Endothelial cell of umbilical vein (primary cell): ENCODE measurements around the gene SLC12A7. TPM values are rescaled to one million over a fixed set of nuclear protein-coding genes. Genes with fewer than 3 reads are reported as not detected.

ENCODE experiments used
- BruUV-seq: library from RNA; stranded (reverse); fragments of 400-500 nt; replicated peaks from 2 replicates; lab custom pipeline; 2021; lab: Mats Ljungman, UMichigan
- CTCF ChIA-PET: fragments of 300-600, 350-600 bp; sonication (Branson Sonifier 250); formaldehyde crosslinking; loops from one replicate; lab custom pipeline; 2021; ENCODE audit warnings: antibody characterized with exemption, inconsistent platforms; lab: Charles Lee
- POLR2A ChIA-PET: fragments of 300-600, 350-600 bp; sonication (Branson Sonifier 250); formaldehyde crosslinking; loops from one replicate; lab custom pipeline; 2021; ENCODE audit warnings: antibody characterized with exemption, inconsistent platforms; lab: Charles Lee
- DNase-seq: peaks from one replicate; pipeline ENCODE4 v3.0.0-alpha.2; 2011; ENCODE audit warnings: low read depth, low spot score
- FAIRE-seq: peaks from 2 replicates; lab custom pipeline; 2011; peaks lifted over from hg19 to GRCh38; lab: Jason Lieb, UNC
- H2AFZ ChIP-seq: 2 replicates; pipeline ENCODE4 v1.6.0; 2012; ENCODE audit warnings: low read depth, low read length, control low read depth, inconsistent platforms
- H3K27ac ChIP-seq: 2 replicates; pipeline ENCODE4 v1.5.1; 2011; ENCODE audit warnings: low read depth, mild to moderate bottlenecking, control low read depth, low read length, moderate library complexity; ENCODE audit not compliant: insufficient read depth
- H3K27me3 ChIP-seq, 2 experiments: 2 replicates each; pipeline versions ENCODE4 v1.6.0 to v1.6.1; 2011; ENCODE audit warnings: low read length in 2 of 2, mixed read lengths in 1 of 2; ENCODE audit not compliant: control insufficient read depth in 2 of 2, insufficient read depth in 2 of 2
- H3K36me3 ChIP-seq, 2 experiments: 2 replicates in 1 of 2; 3 replicates in 1 of 2; pipeline ENCODE4 v1.5.1; 2011; ENCODE audit warnings: low read length in 2 of 2, mild to moderate bottlenecking in 1 of 2, moderate library complexity in 1 of 2; ENCODE audit not compliant: control insufficient read depth in 2 of 2, insufficient read depth in 2 of 2; ENCODE audit errors: extremely low read depth in 1 of 2
- H3K4me1 ChIP-seq: 3 replicates; pipeline ENCODE4 v1.5.1; 2011; ENCODE audit warnings: mild to moderate bottlenecking, low read length; ENCODE audit not compliant: control insufficient read depth, insufficient read depth; ENCODE audit errors: extremely low read depth
- H3K4me2 ChIP-seq: 2 replicates; pipeline ENCODE4 v1.6.1; 2011; ENCODE audit warnings: low read length, control low read depth, mixed read lengths; ENCODE audit not compliant: insufficient read depth
- H3K4me3 ChIP-seq, 3 experiments: fragments of 200-600 bp in 1 of 3; sonication (generic), shearing (Covaris generic) in 1 of 3; replicated peaks in 1 of 3; 2 replicates each; pipeline ENCODE4 v1.5.1; 2011 to 2016; ENCODE audit warnings: control low read depth in 3 of 3, low read length in 3 of 3, mild to moderate bottlenecking in 2 of 3, inconsistent platforms in 1 of 3, low read depth in 1 of 3, moderate library complexity in 1 of 3; ENCODE audit not compliant: insufficient read depth in 1 of 3
- H3K79me2 ChIP-seq: 2 replicates; pipeline ENCODE4 v1.6.0; 2012; ENCODE audit warnings: low read length, inconsistent platforms; ENCODE audit not compliant: control insufficient read depth, insufficient read depth
- H3K9ac ChIP-seq: replicated peaks from 2 replicates; pipeline ENCODE3; 2011; ENCODE audit warnings: low read length, control low read depth; ENCODE audit not compliant: insufficient read depth; ENCODE audit errors: extremely low read depth
- H3K9me1 ChIP-seq: replicated peaks from 3 replicates; pipeline ENCODE4 v1.6.0; 2011; ENCODE audit warnings: mild to moderate bottlenecking, low read length; ENCODE audit not compliant: control insufficient read depth, insufficient read depth; ENCODE audit errors: extremely low read depth
- H3K9me3 ChIP-seq: replicated peaks from 2 replicates; pipeline ENCODE4 v1.5.1; 2012; ENCODE audit warnings: low read length, inconsistent platforms; ENCODE audit not compliant: control insufficient read depth, insufficient read depth
- H4K20me1 ChIP-seq: replicated peaks from 2 replicates; pipeline ENCODE3; 2011; ENCODE audit warnings: mild to moderate bottlenecking, low read length; ENCODE audit not compliant: control insufficient read depth, insufficient read depth; ENCODE audit errors: extremely low read depth
- CTCF ChIP-seq, 2 donors: IDR thresholded peaks; 1 replicate in 1 of 2; 2 replicates in 1 of 2; pipeline ENCODE4 v1.5.1; 2011; ENCODE audit warnings: low read length in 2 of 2, mild to moderate bottlenecking in 2 of 2, moderate library complexity in 2 of 2, control low read depth in 1 of 2, inconsistent platforms in 1 of 2, low read depth in 1 of 2; ENCODE audit not compliant: insufficient read depth in 1 of 2; ENCODE audit errors: extremely low read depth in 1 of 2
- EZH2 ChIP-seq: IDR thresholded peaks from 2 replicates; pipeline ENCODE4 v1.6.1; 2012; ENCODE audit warnings: borderline replicate concordance, low read depth, mild to moderate bottlenecking, moderate library complexity, low read length, inconsistent platforms; ENCODE audit not compliant: severe bottlenecking
- FOS ChIP-seq: IDR thresholded peaks from 2 replicates; pipeline ENCODE4 v1.6.1; 2011; ENCODE audit warnings: mild to moderate bottlenecking, low read length, moderate library complexity, borderline replicate concordance; ENCODE audit not compliant: insufficient read depth
- GATA2 ChIP-seq: IDR thresholded peaks from 2 replicates; pipeline ENCODE4 v1.7.0; 2011; ENCODE audit warnings: low read depth, mild to moderate bottlenecking, moderate library complexity, mixed read lengths, low read length; ENCODE audit not compliant: insufficient read length, insufficient read depth
- JUN ChIP-seq: IDR thresholded peaks from 2 replicates; pipeline ENCODE4 v1.6.1; 2011; ENCODE audit warnings: borderline replicate concordance, low read depth; ENCODE audit not compliant: insufficient read length, insufficient read depth
- MYC ChIP-seq: IDR thresholded peaks from one replicate; pipeline ENCODE4 v1.6.1; 2011; ENCODE audit warnings: mild to moderate bottlenecking, low read depth, low read length
- POLR2A ChIP-seq: IDR thresholded peaks from 2 replicates; pipeline ENCODE4 v1.6.1; 2012; ENCODE audit warnings: low read depth, mild to moderate bottlenecking, control low read depth, low read length
- POLR2AphosphoS5 ChIP-seq: IDR thresholded peaks from 2 replicates; pipeline ENCODE4 v1.6.1; 2012; ENCODE audit warnings: low read depth, mild to moderate bottlenecking, control low read depth, low read length, moderate library complexity; ENCODE audit not compliant: insufficient read depth
- dilution Hi-C: fragments of 300-500 bp; cut with MboI; formaldehyde crosslinking; loops from one replicate; pipeline ENCODE4 v1.15.0; 2019; ENCODE audit warnings: low sequenced_read_pairs; ENCODE audit not compliant: extremely low pct_ligation_motif_present
- intact Hi-C: fragments of 100-400 bp; cut with micrococcal nuclease; formaldehyde crosslinking; loops from one replicate; pipeline ENCODE4 v1.10.0; 2022
- polyA plus RNA-seq, 4 experiments: library from polyadenylated mRNA; depleted of rRNA in 3 of 4; stranded (reverse) in 3 of 4; unstranded in 1 of 4; fragments of >200 nt; gene quantifications; 2 replicates each; pipeline versions ENCODE4 v1.2.1 to v1.2.3, GENCODE V29; 2011 to 2012; ENCODE audit warnings: missing spikeins in 1 of 4
- total RNA-seq: library from RNA; stranded (reverse); gene quantifications from 2 replicates; pipeline ENCODE4 v1.2.3, GENCODE V29; 2021
- TF ChIP-seq, protein P1 (sequence below): IDR thresholded peaks from 2 replicates; pipeline ENCODE4 v1.6.1; 2011; ENCODE audit not compliant: insufficient read depth, insufficient read length

SLC12A7 gene
- total and polyA plus RNA-seq, 2 donors (not counting 3 experiments of a cell fraction or from before 2014, with no cell fraction given), result 16.4 to 38.8 TPM

- no peak for DNase-seq
- H3K9me3 ChIP-seq, result no peaks in the 10 kb centered on the region
- intact Hi-C loops (no loop called here), dilution Hi-C loops (no loop called here)
- no peaks in the 10 kb centered on the region for H3K36me3 ChIP-seq
- H3K79me2 ChIP-seq, result no peaks in the 10 kb centered on the region
- no peaks in the 10 kb centered on the region for H3K9me1 ChIP-seq
- ChIA-PET CTCF (interaction anchor here (1.3 to 1.5 kb wide), 2 partner anchors 28 to 143 kb away, joined by 3 read pairs; no protein-coding TSS in a partner anchor), POLR2A (no interaction called here)
- H3K27me3 ChIP-seq, result no peaks in the 10 kb centered on the region
- TF ChIP-seq POLR2A, result no peak
- no peak for TF ChIP-seq EZH2
- TF ChIP-seq, protein P1, sequence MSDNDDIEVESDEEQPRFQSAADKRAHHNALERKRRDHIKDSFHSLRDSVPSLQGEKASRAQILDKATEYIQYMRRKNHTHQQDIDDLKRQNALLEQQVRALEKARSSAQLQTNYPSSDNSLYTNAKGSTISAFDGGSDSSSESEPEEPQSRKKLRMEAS, result no peak
- no peak for TF ChIP-seq FOS
- TF ChIP-seq GATA2, result no peak
- no peak for TF ChIP-seq MYC
- TF ChIP-seq POLR2AphosphoS5, result no peak
- TF ChIP-seq JUN, result no peak
- no peak for TF ChIP-seq CTCF (IDR thresholded peaks at IDR 0.05; ENCODE audit: extremely low read depth in 1 of 2, insufficient read depth in 1 of 2, low read depth in 1 of 2, low read length in 2 of 2)
- H2AFZ ChIP-seq, result no peak overlapping the region
- no peaks in the 10 kb centered on the region for H4K20me1 ChIP-seq
- no peak overlapping the region for H3K27ac ChIP-seq
- no peak for FAIRE-seq
- no peak overlapping the region for H3K4me3 ChIP-seq
- H3K4me1 ChIP-seq, result no peaks in the 10 kb centered on the region
- no TSS peak for BruUV-seq
- no peak overlapping the region for H3K9ac ChIP-seq
- H3K4me2 ChIP-seq, result no peak overlapping the region
Observed at GRCh38 chr5:1133510-1134201, 21.8 kb upstream of the SLC12A7 start.
